Activated CD4-positive, alpha-beta T cell treated with anti-CD3 and anti-CD28 coated beads, Interleukin-2, Interleukin-6, amounts not matched to agents 100 ng/mL and 50 ng/mL, durations not matched to agents 16 hours and 8 hours (primary cell): ENCODE measurements around the gene DENND4B.

Experiments
- DNase-seq: peaks from one replicate; pipeline ENCODE4 v3.0.0-alpha.2; 2020

The DENND4B gene

GRCh38 chr1:153968000-153968363 lies 21.5 kb upstream of the DENND4B start:
- no peak for DNase-seq

GRCh38 chr1:153967107-153967999 lies 20.8 kb upstream of the DENND4B start, which contains the start of gene CREB3L4:
TSS of gene CREB3L4 (plus strand) at chr1:153967902. CDS start at chr1:153968526, 624 bp downstream.
- DNase-seq = peak; percentile 94

GRCh38 chr1:153963850-153964331 lies 17.4 kb upstream of the DENND4B start:
- no peak for DNase-seq

- DNase-seq = peak; percentile 98
These were observed 16.7 kb upstream of the DENND4B start, which contains the start of gene SLC39A1 for GRCh38 chr1:153963030-153963849. TSS of gene SLC39A1 (minus strand) at chr1:153963537. CDS start at chr1:153962715, 822 bp downstream.

- DNase-seq = no peak
These were observed 15.8 kb upstream of the DENND4B start for GRCh38 chr1:153962088-153963029.

- no peak for DNase-seq
These were observed 14.9 kb upstream of the DENND4B start for GRCh38 chr1:153961421-153961820.

- DNase-seq = no peak
These were observed 13.7 kb upstream of the DENND4B start for GRCh38 chr1:153960206-153960605.

GRCh38 chr1:153959454-153959853 lies 12.9 kb upstream of the DENND4B start:
- DNase-seq = no peak

- DNase-seq = no peak
These were observed 12.4 kb upstream of the DENND4B start for GRCh38 chr1:153958961-153959260.

GRCh38 chr1:153958111-153958960 lies 11.8 kb upstream of the DENND4B start, which contains the start of gene CRTC2:
TSS of gene CRTC2 (minus strand) at chr1:153958612. CDS start at chr1:153958497, 115 bp downstream.
- peak; percentile 99 for DNase-seq

GRCh38 chr1:153957744-153958110 lies 11.2 kb upstream of the DENND4B start:
- peak; percentile 48 for DNase-seq

- DNase-seq = no peak
These were observed 10.6 kb upstream of the DENND4B start for GRCh38 chr1:153956997-153957715.

- DNase-seq = no peak
These were observed 8.3 kb upstream of the DENND4B start for GRCh38 chr1:153954826-153955225.

GRCh38 chr1:153953859-153954365 lies 7.4 kb upstream of the DENND4B start:
- no peak for DNase-seq

- DNase-seq = no peak
These were observed 5.3 kb upstream of the DENND4B start for GRCh38 chr1:153951801-153952200.

- DNase-seq = no peak
These were observed 4.7 kb upstream of the DENND4B start for GRCh38 chr1:153951183-153951582.

- peak; percentile 84 for DNase-seq
These were observed 510 bp downstream of the DENND4B start for GRCh38 chr1:153945795-153946621.

- peak; percentile 84 for DNase-seq
These were observed 1.3 kb downstream of the DENND4B start for GRCh38 chr1:153945131-153945794.

- DNase-seq = no peak
These were observed 1.7 kb downstream of the DENND4B start for GRCh38 chr1:153944827-153945117.
